ENCODE results near the gene C17orf113.

DNA sequence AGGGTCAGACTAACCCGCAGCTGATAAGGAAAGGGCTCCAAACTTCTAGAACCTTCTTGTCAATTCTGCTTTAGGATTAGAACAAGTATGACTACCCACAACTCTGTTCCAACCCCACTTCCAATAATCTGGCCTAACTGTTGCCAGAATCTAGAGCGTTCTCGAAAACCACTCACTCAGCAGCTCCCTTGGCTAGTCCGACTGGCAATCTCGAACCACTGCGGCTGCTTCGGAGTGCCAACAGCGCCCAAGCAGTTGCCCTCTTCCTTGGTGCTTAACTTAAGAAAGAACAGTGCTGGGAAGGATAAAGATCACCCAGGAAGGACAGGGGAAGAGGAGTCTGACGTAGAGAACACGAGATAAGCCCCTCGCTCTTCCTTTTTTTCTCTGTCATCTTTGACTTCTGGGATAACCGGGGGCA is 34.0 kb downstream of the C17orf113 start:
- TF ChIP-seq POLR2A (IDR thresholded peaks at IDR 0.05; ENCODE audit: low read depth, low read length) (no peak), TAF1 (IDR thresholded peaks at IDR 0.05; ENCODE audit: low read depth, low read length) (no peak)
